T47D (cell line): Measurements from ENCODE around the gene VPS26C.
A peak's percentile ranks its signal among the peaks of the same experiment; 100 is the strongest.

Experiments
- DNase-seq, 2 experiments: peaks; one replicate each; pipeline versions ENCODE4 v3.0.0 to v3.0.0-alpha.2; 2011 to 2012; ENCODE audit warnings: low read depth in 1 of 2, low spot score in 1 of 2
- JUND ChIP-seq: IDR thresholded peaks from 2 replicates; pipeline ENCODE4 v1.6.1; 2012; ENCODE audit warnings: low read depth
- in situ Hi-C: cut with HindIII; loops from 2 replicates; pipeline ENCODE4 v1.10.0; 2016; ENCODE audit warnings: low sequenced_read_pairs, low pct_unique_long_range_greater_than_20kb

The VPS26C gene

GRCh38 chr21:37220981-37221664 lies 46.0 kb downstream of the VPS26C start:
- peak; percentile 37 to 81 for DNase-seq
- in situ Hi-C loops = no loop called here
- no peak for TF ChIP-seq JUND

DNA sequence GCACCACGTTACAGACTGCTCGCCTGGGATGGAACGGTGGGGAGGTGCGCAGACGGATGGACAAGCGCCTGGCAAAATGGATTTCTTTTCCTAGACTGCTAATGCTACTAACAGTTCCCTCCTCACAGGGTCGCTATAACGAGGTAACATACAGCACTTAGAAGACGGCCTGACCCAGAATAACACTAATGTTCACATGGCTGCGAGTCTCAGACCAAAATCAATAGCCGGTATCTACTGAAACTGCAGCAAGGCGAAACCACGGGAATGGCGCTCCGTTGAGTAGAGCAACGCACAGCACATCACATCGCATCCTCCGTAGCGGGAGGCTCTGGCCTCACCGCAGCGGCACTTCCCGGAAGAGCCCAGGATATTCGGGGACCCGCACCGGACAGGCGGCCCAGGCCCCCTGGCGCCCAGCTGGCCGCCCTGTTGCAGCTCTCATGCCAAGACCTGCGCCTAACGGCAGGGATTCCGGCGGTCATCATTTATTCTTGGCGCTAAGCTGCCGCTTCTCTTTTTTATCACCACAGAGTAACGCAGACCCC lies 46.6 kb downstream of the VPS26C start:
- in situ Hi-C loops = no loop called here

GRCh38 chr21:37219761-37220432 lies 47.2 kb downstream of the VPS26C start:
- no peak for TF ChIP-seq JUND
- peak in 1 of 2 experiments; percentile 31 for DNase-seq
- in situ Hi-C loops = no loop called here

More for the DNA sequence above, 46.6 kb downstream of the VPS26C start:
- no peak for TF ChIP-seq JUND
- DNase-seq = no peak

DNA sequence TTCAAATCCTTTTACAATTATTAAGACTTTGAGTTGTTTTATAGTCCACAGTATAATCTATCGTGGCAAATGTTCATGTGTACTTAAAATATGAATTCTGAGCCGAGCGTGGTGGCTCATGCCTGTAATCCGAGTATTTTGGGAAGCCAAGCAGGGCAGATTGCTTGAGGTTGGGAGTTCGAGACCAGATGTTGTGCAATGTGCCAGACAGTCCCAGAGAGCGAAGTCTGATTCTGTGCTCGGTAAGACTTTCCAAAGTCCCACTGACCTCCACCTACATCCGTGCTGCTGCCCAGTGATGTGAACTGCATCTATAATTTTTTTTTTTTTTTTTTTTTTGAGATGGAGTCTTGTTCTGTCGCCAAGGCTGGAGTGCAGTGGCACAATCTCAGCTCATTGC lies 52.2 kb downstream of the VPS26C start:
- TF ChIP-seq JUND = no peak

DNA sequence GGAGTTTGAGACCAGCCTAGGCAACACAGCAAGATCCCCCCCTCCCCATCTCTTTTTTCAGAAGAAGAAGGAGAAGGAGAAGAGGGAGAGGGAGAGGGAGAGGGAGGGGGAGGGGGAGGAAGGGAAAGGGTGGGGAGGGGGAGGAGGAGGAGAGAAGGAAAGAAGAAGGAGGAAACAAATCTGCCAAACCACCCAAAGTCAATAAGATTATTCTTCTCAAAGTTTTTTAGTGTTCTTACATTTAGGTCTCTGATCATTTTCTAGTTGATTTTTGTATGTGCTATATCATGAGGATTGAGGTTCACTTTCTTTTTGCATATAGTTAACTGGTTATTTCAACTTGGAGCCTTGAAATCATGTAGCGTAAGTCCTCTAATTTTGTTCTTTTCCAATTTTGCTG lies 56.3 kb downstream of the VPS26C start:
- TF ChIP-seq JUND = no peak
- in situ Hi-C loops = no loop called here
- DNase-seq = no peak

More for the DNA sequence above, 52.2 kb downstream of the VPS26C start:
- in situ Hi-C loops = no loop called here
- DNase-seq = no peak

DNA sequence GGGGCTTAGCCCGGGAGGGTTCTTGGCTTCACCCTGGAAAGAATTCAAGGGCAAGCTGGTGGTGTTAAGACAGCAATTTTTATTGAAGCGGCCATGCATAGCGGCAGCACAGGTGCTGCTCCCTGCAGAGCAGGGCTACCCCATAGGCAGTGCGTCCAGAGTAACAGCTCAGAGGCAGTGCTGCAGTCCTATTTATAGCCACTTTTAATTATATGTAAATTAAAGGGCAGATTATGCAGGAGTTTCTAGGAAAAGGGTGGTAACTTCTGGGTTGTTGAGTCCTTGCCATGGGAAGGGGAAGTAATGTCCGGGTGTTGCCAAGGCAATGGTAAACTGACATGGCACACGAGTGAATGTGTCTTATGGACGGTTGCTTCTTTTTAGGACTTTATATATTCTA lies 57.0 kb downstream of the VPS26C start:
- no peak for TF ChIP-seq JUND
- in situ Hi-C loops = no loop called here
- DNase-seq = no peak

DNA sequence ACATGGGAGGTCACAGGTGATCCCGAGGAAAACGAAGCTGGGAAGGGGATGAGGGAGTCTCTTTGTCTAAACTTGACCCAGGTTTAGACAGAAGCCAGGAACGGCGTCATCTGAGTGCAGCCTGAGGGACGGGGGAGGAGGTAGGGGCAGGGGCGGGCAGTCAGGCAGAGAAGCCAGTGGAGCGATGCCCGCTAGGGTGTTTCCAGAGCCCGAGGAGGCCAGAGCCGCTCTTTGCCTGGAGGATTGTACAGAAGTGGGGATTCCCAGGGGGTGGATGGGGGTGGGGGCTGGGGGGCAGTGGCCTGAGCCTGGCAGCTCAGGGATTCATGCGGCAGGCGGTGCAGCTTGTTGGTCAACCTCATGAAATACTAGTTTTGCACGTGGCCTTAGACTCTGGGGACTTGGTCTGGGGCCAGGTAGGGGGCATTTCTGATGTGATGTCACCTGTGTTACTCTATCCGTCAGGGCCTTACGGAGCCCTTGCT lies 58.4 kb downstream of the VPS26C start:
- in situ Hi-C loops = no loop called here
- no peak for TF ChIP-seq JUND
- no peak for DNase-seq

DNA sequence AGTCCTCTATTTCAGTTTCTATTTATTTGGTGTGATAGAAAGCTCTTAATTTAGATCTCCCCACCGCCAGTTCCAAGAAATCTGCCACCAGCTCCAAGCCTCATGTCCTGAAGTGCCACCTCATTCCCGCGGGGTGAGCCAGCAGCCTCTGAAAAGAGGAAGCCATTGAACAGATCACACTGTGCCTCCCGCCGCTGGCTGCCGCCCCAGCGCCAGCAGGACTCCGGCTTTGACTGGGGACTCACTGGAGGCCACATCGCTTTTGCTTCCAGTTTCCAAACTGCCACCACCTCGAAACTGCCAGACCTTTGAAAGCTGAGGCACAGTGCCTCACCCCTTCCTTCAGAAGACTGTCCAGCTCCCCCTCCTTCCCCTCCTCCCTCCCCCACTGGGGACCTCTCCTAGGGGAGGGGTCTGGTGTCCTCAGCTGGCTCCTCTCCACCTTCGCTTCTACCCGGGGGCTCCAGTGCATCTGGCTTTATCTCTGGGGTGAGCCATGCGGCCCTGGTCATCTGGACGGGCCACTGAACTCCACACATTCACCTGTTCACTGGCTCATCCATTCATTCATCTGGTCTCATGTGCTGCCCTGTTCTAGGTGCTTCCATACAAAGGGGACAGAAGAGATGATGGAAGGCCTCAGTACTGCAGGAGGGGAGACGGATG lies 58.9 kb downstream of the VPS26C start:
- DNase-seq = no peak
- in situ Hi-C loops = no loop called here
- TF ChIP-seq JUND = no peak

GRCh38 chr21:37207441-37208009 lies 59.6 kb downstream of the VPS26C start:
- TF ChIP-seq JUND = no peak
- DNase-seq = no peak
- in situ Hi-C loops = no loop called here

DNA sequence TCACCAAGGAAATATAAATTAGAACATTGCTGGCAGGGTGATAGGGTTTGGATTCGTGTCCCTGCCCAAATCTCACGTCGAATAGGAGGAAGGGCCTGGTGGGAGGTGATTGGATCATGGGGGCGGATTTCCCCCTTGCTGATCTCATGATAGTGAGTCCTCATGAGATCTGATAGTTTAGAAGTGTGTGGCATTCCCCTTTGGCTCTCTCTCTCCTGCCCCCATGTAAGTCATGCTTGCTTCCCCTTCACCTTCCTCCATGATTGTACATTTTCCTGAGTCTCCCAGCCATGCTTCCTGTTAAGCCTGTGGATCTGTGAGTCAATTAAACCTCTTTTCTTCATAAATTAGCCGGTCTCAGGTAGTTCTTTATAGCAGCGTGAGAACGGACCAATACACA lies 60.6 kb downstream of the VPS26C start:
- in situ Hi-C loops = no loop called here
- no peak for TF ChIP-seq JUND
- DNase-seq = no peak

- no peak for DNase-seq
- no peak for TF ChIP-seq JUND
- in situ Hi-C loops = no loop called here
These were observed 62.6 kb downstream of the VPS26C start for GRCh38 chr21:37204580-37204979.

GRCh38 chr21:37202221-37203110 lies 64.7 kb downstream of the VPS26C start:
- no peak for TF ChIP-seq JUND
- no peak for DNase-seq
- in situ Hi-C loops = no loop called here
